ENCODE results near the gene KRT8. TPM values are rescaled to one million over a fixed set of nuclear protein-coding genes. Genes with fewer than 3 reads are reported as not detected.
A peak's percentile ranks its signal among the peaks of the same experiment; 100 is the strongest.

The KRT8 gene
- polyA plus RNA-seq, 1 of the 3 experiments (the other 2 are of a cell fraction), result 49.4 TPM

DNA sequence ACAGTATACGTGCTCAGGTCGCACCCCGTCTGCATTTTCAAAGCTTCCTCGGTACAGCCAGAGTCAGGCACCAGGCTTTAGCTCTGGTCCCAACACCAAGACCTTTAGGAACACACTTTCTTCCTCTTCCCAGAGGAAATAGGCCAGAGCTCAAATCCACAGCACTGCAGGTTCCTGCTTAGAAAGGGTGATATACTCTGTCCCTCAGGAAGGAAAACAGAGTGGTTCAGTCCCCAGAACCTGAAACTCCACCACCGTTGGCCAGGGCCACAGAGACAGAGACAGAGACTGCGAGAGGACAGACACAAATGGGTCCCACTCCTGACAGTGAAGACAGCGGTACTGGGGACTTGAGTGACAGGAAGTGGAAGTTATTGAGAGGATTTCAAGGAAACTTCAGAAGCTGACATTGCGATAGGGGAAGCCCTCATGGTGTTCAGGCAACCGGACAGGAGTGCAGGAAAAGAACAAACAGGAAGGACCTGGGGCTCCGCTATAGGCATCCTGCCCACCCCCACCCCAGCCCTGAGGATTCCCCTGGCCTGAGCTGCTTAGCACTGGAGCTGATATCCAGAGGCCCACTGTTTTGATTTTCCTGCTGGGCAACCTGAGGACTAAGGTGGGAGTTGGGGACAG is 5.5 kb upstream of the KRT8 start:
- TF ChIP-seq, protein P1, sequence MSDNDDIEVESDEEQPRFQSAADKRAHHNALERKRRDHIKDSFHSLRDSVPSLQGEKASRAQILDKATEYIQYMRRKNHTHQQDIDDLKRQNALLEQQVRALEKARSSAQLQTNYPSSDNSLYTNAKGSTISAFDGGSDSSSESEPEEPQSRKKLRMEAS (IDR thresholded peaks at IDR 0.05; ENCODE audit: low read depth), result no peak
- no peak for TF ChIP-seq RCOR1 (IDR thresholded peaks at IDR 0.05; ENCODE audit: low read length)
- no peak for TF ChIP-seq FOXJ3 (CRISPR knock-in tag; IDR thresholded peaks at IDR 0.05)
- no peak for TF ChIP-seq EP300 (IDR thresholded peaks at IDR 0.05; ENCODE audit: borderline replicate concordance in 1 of 2, low read depth in 1 of 2, low read length in 1 of 2)
- TF ChIP-seq FOSL2 (IDR thresholded peaks at IDR 0.05; ENCODE audit: borderline replicate concordance, low read depth), result no peak
- no peak for TF ChIP-seq NRF1 (IDR thresholded peaks at IDR 0.05; ENCODE audit: low read depth, low read length)
- no peak for TF ChIP-seq RFX5 (IDR thresholded peaks at IDR 0.05; ENCODE audit: low read length)
- TF ChIP-seq TCF12 (IDR thresholded peaks at IDR 0.05), result no peak
- no peak for TF ChIP-seq POLR2AphosphoS5 (IDR thresholded peaks at IDR 0.05; ENCODE audit: low read depth, low read length)
- Histone ChIP-seq H2AFZ (ENCODE audit: low read depth) (0 out of 2 replicates have a peak overlapping the region, but pooled peaks have one; percentile 22), H3K9me2 (no peaks in the 10 kb centered on the region), H3K36me3 (replicated peaks in 1 of 2; ENCODE audit: control insufficient read depth in 1 of 2, insufficient read depth in 2 of 2, low read length in 1 of 2) (no peaks in the 10 kb centered on the region), H4K20me1 (ENCODE audit: insufficient read depth) (no peaks in the 10 kb centered on the region), H3K9me3 (no peaks in the 10 kb centered on the region), H3K79me2 (ENCODE audit: insufficient read depth) (no peaks in the 10 kb centered on the region), H3K4me1 (ENCODE audit: control insufficient read depth in 1 of 2, insufficient read depth in 2 of 2, low read depth in 1 of 2, low read length in 1 of 2) (peaks cover 4 to 25% of the 10 kb centered on the region in 2 experiments; a peak in 2 of 4 replicates), H3K4me2 (no peak overlapping the region), H3F3A (replicated peaks; ENCODE audit: insufficient read depth) (peaks cover 4% of the 10 kb centered on the region), H3K4me3 (ENCODE audit: low read depth in 2 of 2, low read length in 1 of 2) (no peak overlapping the region), H3K27me3 (ENCODE audit: insufficient read depth) (no peaks in the 10 kb centered on the region), H3K27ac (ENCODE audit: low read depth in 2 of 2, low read length in 1 of 2) (no peak overlapping the region), H3K9ac (no peak overlapping the region)
- DNase-seq, result no peak
- CTCF ChIA-PET, result interaction anchor here (1.5 to 3.2 kb wide), 4 partner anchors 16 to 70 kb away, joined by 4 to 17 read pairs (median 10); no protein-coding TSS in a partner anchor
- WGBS (ENCODE audit: low lambda C conversion rate), result 76% methylated on average over 10 of the region's 10 CpGs
- POLR2A ChIA-PET, result no interaction called here

DNA sequence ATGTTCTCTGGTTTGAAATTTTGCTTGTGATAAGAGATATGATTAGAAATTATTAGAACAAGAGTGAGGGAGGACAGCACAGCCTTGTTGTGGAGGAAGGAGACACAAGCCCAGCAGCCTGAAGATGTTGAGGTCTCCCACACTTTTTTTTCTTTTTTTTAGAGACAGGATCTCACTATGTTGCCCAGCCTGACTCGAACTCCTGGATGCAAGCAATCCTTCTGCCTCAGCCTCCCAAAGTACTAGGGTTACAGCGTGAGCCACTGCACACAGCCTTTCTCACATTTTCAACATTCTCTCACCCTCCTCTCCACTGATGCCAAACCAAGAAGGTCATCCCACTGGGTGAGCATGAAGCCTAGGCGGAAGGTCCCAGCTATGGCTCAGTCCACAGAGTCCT is 4.9 kb upstream of the KRT8 start:
- H4K20me1 ChIP-seq (ENCODE audit: insufficient read depth), result no peaks in the 10 kb centered on the region
- H3K4me3 ChIP-seq (ENCODE audit: low read depth in 2 of 2, low read length in 1 of 2), result no peak overlapping the region
- no peaks in the 10 kb centered on the region for H3K36me3 ChIP-seq (replicated peaks in 1 of 2; ENCODE audit: control insufficient read depth in 1 of 2, insufficient read depth in 2 of 2, low read length in 1 of 2)
- H3K9me3 ChIP-seq, result no peaks in the 10 kb centered on the region
- 92% methylated on average over 3 of the region's 3 CpGs for WGBS (ENCODE audit: low lambda C conversion rate)
- no peaks in the 10 kb centered on the region for H3K79me2 ChIP-seq (ENCODE audit: insufficient read depth)
- no peak overlapping the region for H3K4me2 ChIP-seq
- ChIA-PET POLR2A (no interaction called here), CTCF (interaction anchor here (1.5 to 3.2 kb wide), 4 partner anchors 16 to 71 kb away, joined by 4 to 17 read pairs (median 10); no protein-coding TSS in a partner anchor)
- H3K9me2 ChIP-seq, result no peaks in the 10 kb centered on the region
- H3K4me1 ChIP-seq (ENCODE audit: control insufficient read depth in 1 of 2, insufficient read depth in 2 of 2, low read depth in 1 of 2, low read length in 1 of 2), result peaks cover 4 to 25% of the 10 kb centered on the region in 2 experiments; a peak in 2 of 4 replicates
- H2AFZ ChIP-seq (ENCODE audit: low read depth), result 0 out of 2 replicates have a peak overlapping the region, but pooled peaks have one; percentile 22
- peaks cover 7% of the 10 kb centered on the region for H3F3A ChIP-seq (replicated peaks; ENCODE audit: insufficient read depth)
- TF ChIP-seq CHD2 (IDR thresholded peaks at IDR 0.05; ENCODE audit: low read length, partially characterized antibody), result no peak
- TF ChIP-seq RAD21 (IDR thresholded peaks at IDR 0.05; ENCODE audit: low read length), result no peak
- TF ChIP-seq, protein P2, sequence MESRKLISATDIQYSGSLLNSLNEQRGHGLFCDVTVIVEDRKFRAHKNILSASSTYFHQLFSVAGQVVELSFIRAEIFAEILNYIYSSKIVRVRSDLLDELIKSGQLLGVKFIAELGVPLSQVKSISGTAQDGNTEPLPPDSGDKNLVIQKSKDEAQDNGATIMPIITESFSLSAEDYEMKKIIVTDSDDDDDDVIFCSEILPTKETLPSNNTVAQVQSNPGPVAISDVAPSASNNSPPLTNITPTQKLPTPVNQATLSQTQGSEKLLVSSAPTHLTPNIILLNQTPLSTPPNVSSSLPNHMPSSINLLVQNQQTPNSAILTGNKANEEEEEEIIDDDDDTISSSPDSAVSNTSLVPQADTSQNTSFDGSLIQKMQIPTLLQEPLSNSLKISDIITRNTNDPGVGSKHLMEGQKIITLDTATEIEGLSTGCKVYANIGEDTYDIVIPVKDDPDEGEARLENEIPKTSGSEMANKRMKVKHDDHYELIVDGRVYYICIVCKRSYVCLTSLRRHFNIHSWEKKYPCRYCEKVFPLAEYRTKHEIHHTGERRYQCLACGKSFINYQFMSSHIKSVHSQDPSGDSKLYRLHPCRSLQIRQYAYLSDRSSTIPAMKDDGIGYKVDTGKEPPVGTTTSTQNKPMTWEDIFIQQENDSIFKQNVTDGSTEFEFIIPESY (IDR thresholded peaks at IDR 0.05; ENCODE audit: borderline replicate concordance, low read depth), result no peak
- TF ChIP-seq FOSL2 (IDR thresholded peaks at IDR 0.05; ENCODE audit: borderline replicate concordance, low read depth), result no peak
- TF ChIP-seq TAF1 (IDR thresholded peaks at IDR 0.05; ENCODE audit: borderline replicate concordance, low read depth, low read length), result no peak
- TF ChIP-seq RFX5 (IDR thresholded peaks at IDR 0.05; ENCODE audit: low read length), result no peak
- TF ChIP-seq YY1 (IDR thresholded peaks at IDR 0.05; ENCODE audit: low read depth), result no peak
- no peak for DNase-seq
- no peak overlapping the region for H3K27ac ChIP-seq (ENCODE audit: low read depth in 2 of 2, low read length in 1 of 2)
- H3K9ac ChIP-seq, result no peak overlapping the region
- H3K27me3 ChIP-seq (ENCODE audit: insufficient read depth), result no peaks in the 10 kb centered on the region

All from SK-N-SH (cell line).